ENCODE results near the gene POLR3F. TPM values are rescaled to one million over a fixed set of nuclear protein-coding genes. Genes with fewer than 3 reads are reported as not detected.

POLR3F gene
- total and polyA plus RNA-seq, 4 donors = 6.5 to 13.3 (median 7.5) TPM

DNA sequence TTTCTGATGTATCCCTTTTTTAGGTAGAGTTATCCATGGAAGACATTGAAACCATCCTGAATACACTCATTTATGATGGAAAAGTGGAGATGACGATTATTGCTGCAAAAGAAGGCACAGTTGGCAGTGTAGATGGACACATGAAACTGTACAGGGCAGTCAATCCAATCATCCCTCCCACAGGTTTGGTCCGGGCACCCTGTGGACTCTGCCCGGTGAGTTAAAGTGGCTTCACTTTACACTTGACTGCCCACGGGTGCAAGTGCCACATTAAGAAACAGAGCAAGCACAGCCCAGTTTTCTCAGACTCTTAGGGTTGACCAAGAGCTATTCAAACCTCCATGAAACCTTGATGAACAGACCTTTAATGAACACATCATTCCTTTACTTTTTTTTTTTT lies 14.4 kb downstream of the POLR3F start:
- no peaks in the 10 kb centered on the region for H3K9me3 ChIP-seq (ENCODE audit: control insufficient read depth in 4 of 4, insufficient read depth in 3 of 4, low read length in 3 of 4)
- H3K36me3 ChIP-seq (ENCODE audit: control insufficient read depth in 4 of 4, insufficient read depth in 4 of 4, low read length in 4 of 4) = peaks cover 16 to 37% (median 25%) of the 10 kb centered on the region in 4 donors
- TF ChIP-seq CTCF (IDR thresholded peaks at IDR 0.05; ENCODE audit: control extremely low read depth, extremely low read depth) = no peak
- no peak overlapping the region for H3K9ac ChIP-seq (ENCODE audit: insufficient read depth in 1 of 2, low read length in 2 of 2)
- H3K27me3 ChIP-seq (ENCODE audit: control insufficient read depth in 3 of 3, insufficient read depth in 3 of 3, low read length in 2 of 3) = no peaks in the 10 kb centered on the region
- DNase-seq = no peak
- H3K4me1 ChIP-seq (ENCODE audit: control insufficient read depth in 5 of 5, insufficient read depth in 5 of 5, low read length in 5 of 5) = no peaks in the 10 kb centered on the region
- WGBS, 2 donors = 91 to 93% methylated on average over 4 of the region's 4 CpGs
- H3K27ac ChIP-seq (ENCODE audit: low read depth in 1 of 2, low read length in 1 of 2) = no peak overlapping the region
- no peak overlapping the region for H3K4me3 ChIP-seq
- ATAC-seq (ENCODE audit: insufficient read depth, low FRiP score) = no peak

DNA sequence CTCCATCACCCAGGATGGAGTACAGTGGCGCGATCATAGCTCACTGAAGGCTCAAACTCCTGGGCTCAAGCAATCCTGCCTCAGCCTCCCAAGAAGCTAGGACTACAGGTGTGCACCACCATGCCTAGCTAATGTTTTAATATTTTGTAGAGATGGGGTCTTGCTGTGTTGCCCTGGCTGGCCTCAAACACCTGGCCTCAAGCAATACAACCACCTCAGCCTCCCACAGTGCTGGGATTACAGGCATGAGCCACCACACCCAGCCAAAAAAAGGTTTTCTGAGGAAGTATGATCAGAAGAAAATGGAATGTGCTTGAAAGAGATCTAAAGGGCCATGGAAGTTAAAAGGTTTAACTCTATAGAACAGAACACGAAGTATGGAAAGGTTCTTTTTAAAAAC lies 21.1 kb downstream of the POLR3F start:
- DNase-seq (no peak), ATAC-seq (ENCODE audit: insufficient read depth, low FRiP score) (no peak)
- 97 to 100% methylated on average over 3 of the region's 3 CpGs for WGBS, 2 donors

GRCh38 chr20:18496042-18496441 lies 28.9 kb downstream of the POLR3F start:
- ATAC-seq (ENCODE audit: insufficient read depth, low FRiP score) = no peak
- Histone ChIP-seq H3K4me1 (ENCODE audit: control insufficient read depth in 5 of 5, insufficient read depth in 5 of 5, low read length in 5 of 5) (peaks cover 0 to 8% (median 6%) of the 10 kb centered on the region in 5 donors), H3K9ac (ENCODE audit: insufficient read depth in 1 of 2, low read length in 2 of 2) (peak overlapping the region in 1 of 2 donors; percentile 84), H3K27ac (ENCODE audit: low read depth in 1 of 2, low read length in 1 of 2) (no peak overlapping the region), H3K4me3 (no peak overlapping the region), H3K9me3 (ENCODE audit: control insufficient read depth in 4 of 4, insufficient read depth in 3 of 4, low read length in 3 of 4) (no peaks in the 10 kb centered on the region), H3K36me3 (ENCODE audit: control insufficient read depth in 4 of 4, insufficient read depth in 4 of 4, low read length in 4 of 4) (peaks cover 4 to 20% (median 12%) of the 10 kb centered on the region in 4 donors), H3K27me3 (ENCODE audit: control insufficient read depth in 3 of 3, insufficient read depth in 3 of 3, low read length in 2 of 3) (no peaks in the 10 kb centered on the region)
- 23 to 36% methylated on average over 7 of the region's 7 CpGs for WGBS, 2 donors
- peak in 2 of 3 donors; percentile 6 to 17 for DNase-seq
- TF ChIP-seq CTCF (IDR thresholded peaks at IDR 0.05; ENCODE audit: control extremely low read depth, extremely low read depth) = no peak

More for the DNA sequence above, 21.1 kb downstream of the POLR3F start:
- H3K27me3 ChIP-seq (ENCODE audit: control insufficient read depth in 3 of 3, insufficient read depth in 3 of 3, low read length in 2 of 3) = no peaks in the 10 kb centered on the region
- H3K36me3 ChIP-seq (ENCODE audit: control insufficient read depth in 4 of 4, insufficient read depth in 4 of 4, low read length in 4 of 4) = peaks cover 14 to 45% (median 27%) of the 10 kb centered on the region in 4 donors
- H3K4me1 ChIP-seq (ENCODE audit: control insufficient read depth in 5 of 5, insufficient read depth in 5 of 5, low read length in 5 of 5) = peaks cover 0 to 2% (median 0%) of the 10 kb centered on the region in 5 donors
- H3K9ac ChIP-seq (ENCODE audit: insufficient read depth in 1 of 2, low read length in 2 of 2) = no peak overlapping the region
- H3K4me3 ChIP-seq = no peak overlapping the region
- H3K27ac ChIP-seq (ENCODE audit: low read depth in 1 of 2, low read length in 1 of 2) = no peak overlapping the region
- no peak for TF ChIP-seq CTCF (IDR thresholded peaks at IDR 0.05; ENCODE audit: control extremely low read depth, extremely low read depth)
- H3K9me3 ChIP-seq (ENCODE audit: control insufficient read depth in 4 of 4, insufficient read depth in 3 of 4, low read length in 3 of 4) = no peaks in the 10 kb centered on the region
